Fibroblast of pulmonary artery (primary cell): ENCODE measurements around the gene PTCD2.

ENCODE experiments used
- DNase-seq: peaks from one replicate; pipeline ENCODE4 v3.0.0-alpha.2; 2010; ENCODE audit warnings: low read depth
- H3K4me3 ChIP-seq: replicated peaks from 2 replicates; pipeline ENCODE4 v1.5.1; 2011; ENCODE audit warnings: low read depth, mild to moderate bottlenecking, control low read depth, low read length, moderate library complexity
- CTCF ChIP-seq: IDR thresholded peaks from 2 replicates; pipeline ENCODE4 v1.5.1; 2011; ENCODE audit warnings: mild to moderate bottlenecking, control low read depth, low read length, inconsistent platforms; ENCODE audit errors: missing control alignments

The PTCD2 gene, protein sequence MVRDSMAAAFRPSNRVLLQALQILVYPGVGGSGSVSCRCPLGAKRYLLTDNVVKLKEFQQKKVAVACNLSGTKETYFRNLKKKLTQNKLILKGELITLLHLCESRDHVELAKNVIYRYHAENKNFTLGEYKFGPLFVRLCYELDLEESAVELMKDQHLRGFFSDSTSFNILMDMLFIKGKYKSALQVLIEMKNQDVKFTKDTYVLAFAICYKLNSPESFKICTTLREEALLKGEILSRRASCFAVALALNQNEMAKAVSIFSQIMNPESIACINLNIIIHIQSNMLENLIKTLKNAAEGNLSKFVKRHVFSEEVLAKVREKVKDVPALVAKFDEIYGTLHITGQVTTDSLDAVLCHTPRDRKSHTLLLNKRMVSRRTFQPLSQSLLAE

DNA sequence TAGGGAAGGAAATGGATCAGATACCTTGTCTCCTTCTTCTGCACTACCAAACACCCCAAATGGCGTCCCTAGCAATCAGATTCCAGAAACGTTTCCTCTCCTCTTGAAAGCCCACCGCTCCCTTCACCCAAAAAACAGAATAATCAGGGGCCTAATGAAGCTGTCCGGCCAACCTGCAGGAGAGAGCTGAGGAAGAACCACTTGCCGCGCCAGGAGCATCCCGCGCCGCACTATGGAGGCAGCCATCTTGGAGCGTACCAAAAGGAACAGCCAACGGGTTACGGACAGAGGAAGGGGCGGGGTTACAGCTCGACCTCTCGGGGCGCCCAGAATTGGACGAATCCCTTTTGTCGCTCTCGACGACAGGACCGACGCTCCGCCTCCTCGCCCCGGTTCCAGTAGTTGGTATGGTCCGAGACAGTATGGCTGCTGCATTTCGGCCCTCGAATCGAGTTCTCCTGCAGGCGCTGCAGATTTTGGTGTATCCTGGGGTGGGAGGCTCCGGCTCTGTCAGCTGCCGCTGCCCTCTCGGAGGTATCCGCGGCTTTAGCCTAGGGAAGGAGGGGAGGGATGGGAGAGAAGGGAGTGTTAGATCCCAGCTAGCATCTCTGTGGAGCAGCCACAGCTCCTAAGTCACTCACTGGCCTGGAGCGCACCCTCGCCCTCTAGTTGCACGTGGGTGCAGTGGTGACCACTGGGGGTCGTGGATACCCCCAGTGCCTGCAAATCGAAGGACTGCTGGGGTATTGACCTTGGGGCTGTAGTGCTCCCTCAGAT is at the start of gene PTCD2, which contains the start of gene MRPS27:
Gene PTCD2 (plus strand): TSS at position 398 of the 777 bp plus-strand sequence. CDS start 10 bp downstream, at position 408.
Gene MRPS27 (minus strand): TSS at position 265 of the 777 bp plus-strand sequence. CDS start 19 bp downstream, at position 246.
- peak; percentile 99 for DNase-seq
- TF ChIP-seq CTCF = peak; percentile 29
- peak within 1 kb of the TSS; percentile 100 for H3K4me3 ChIP-seq

- H3K4me3 ChIP-seq = no peak overlapping the region
- no peak for DNase-seq
- TF ChIP-seq CTCF = no peak
These were observed 48.5 kb upstream of the PTCD2 start for GRCh38 chr5:72271702-72272101.

DNA sequence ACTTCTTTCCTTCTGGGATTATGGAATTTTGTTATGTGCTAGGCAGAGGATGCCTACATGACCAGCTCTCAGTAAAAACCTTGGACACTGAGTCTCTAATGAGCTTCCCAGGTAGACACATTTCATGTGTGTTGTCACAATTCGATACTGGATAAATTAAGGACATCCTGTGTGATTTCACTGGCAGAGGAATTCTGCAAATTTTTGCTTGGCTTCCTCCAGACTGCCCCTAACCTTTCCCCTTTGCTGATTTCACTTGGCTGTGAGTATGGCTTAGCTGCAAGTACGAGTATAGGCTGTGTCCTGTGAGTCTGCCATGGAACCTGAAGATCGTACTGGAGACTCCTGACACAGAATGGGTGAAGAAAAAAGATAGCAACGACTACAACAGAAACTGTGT is 47.8 kb upstream of the PTCD2 start:
- no peak for DNase-seq
- no peak overlapping the region for H3K4me3 ChIP-seq
- no peak for TF ChIP-seq CTCF

- H3K4me3 ChIP-seq = no peak overlapping the region
These were observed 46.6 kb upstream of the PTCD2 start for GRCh38 chr5:72273547-72273946.

DNA sequence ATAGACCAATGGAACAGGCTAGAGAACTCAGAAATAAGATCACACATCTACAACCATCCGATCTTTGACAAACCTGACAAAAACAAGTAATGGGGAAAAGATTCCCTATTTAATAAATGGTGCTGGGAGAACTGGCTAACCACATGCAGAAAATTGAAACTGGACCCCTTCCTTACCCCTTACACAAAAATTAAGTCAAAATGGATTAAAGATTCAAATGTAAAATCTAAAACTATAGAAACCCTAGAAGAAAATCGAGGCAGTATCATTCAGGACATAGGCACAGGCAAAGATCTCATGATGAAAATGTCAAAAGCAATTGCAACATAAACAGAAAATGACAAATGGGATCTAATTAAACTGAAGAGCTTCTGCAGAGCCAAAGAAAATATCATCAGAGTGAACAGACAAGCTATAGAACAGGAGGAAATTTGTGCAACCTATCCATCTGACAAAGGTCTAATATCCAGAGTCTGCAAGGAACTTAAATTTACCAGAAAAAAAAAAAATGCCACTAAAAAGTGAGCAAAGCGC is 43.9 kb upstream of the PTCD2 start:
- H3K4me3 ChIP-seq = no peak overlapping the region
- no peak for DNase-seq
- TF ChIP-seq CTCF = no peak

More at GRCh38 chr5:72273547-72273946, 46.6 kb upstream of the PTCD2 start:
- DNase-seq = no peak
- TF ChIP-seq CTCF = no peak

DNA sequence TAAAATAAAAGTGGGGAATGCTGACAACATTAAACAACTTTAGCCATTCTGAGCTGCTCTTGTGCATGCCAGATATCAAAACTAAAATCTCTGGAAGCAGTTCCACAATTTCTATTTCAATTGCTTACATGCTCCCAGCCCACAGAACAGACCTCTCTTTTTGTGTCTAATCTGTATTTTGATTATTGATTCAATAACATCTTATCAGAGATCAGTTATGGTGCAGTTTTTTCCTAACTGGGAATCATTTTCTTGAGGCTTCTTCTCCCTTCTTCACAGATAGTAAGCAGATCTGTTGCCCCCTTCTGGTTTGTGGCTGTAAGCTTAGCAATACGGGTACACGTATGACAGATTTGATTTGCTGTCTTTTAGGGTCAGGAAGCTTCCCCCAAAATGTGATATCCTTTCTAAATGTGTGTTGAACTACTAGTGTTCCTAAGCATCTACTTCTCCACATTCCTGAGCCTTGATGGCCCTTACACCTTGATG is 39.5 kb upstream of the PTCD2 start:
- peak; percentile 66 for DNase-seq
- H3K4me3 ChIP-seq = no peak overlapping the region
- TF ChIP-seq CTCF = peak; percentile 69
